ENCODE measurements around the gene TBC1D22B.

The TBC1D22B gene

DNA sequence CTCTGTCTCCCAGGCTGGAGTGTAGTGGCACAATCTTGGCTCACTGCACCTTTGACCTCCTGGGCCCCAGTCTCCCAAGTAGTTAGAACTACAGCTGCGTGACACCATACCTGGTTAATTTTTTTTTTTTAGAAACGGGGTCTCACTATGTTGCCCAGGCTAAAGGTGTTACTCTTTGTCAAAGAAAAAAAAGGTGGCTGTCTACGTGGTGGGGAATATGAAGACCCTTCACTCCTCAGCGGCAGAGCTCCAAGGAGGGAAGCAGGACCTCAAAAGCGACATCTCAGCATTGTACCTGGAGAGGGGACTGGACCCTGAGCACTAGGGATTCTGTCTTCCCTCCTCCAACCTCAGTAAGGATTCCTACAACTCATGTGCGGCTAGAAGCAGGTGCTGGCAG is 16.4 kb upstream of the TBC1D22B start:
- Histone ChIP-seq H3K27ac (ENCODE audit: extremely low read depth, low read depth, low read length) (no peak overlapping the region), H3K4me1 (ENCODE audit: control insufficient read depth, insufficient read depth, low read length) (peaks cover 6% of the 10 kb centered on the region), H3K4me3 (ENCODE audit: low read depth, low read length) (no peak overlapping the region), H3K9me3 (ENCODE audit: control insufficient read depth, insufficient read depth, low read depth, low read length) (no peaks in the 10 kb centered on the region), H3K36me3 (ENCODE audit: control insufficient read depth in 2 of 2, insufficient read depth in 1 of 2, low read length in 2 of 2) (no peaks in the 10 kb centered on the region)
- POLR2A ChIA-PET, result interaction anchor here (0.7 to 2.7 kb wide), 2 partner anchors 16 to 183 kb away, joined by 4 to 20 read pairs; partner anchors contain the start of genes TBC1D22B and TMEM217
- CTCF ChIA-PET, result interaction anchor here (0.6 to 3.6 kb wide), 4 partner anchors 17 to 228 kb away, joined by 3 to 11 read pairs (median 3); no protein-coding TSS in a partner anchor
- TF ChIP-seq HOXC10 (CRISPR knock-in tag; IDR thresholded peaks at IDR 0.05), result no peak
- peak; percentile 86 for TF ChIP-seq ZNF121 (tag by site-specific recombination; IDR thresholded peaks at IDR 0.05)

DNA sequence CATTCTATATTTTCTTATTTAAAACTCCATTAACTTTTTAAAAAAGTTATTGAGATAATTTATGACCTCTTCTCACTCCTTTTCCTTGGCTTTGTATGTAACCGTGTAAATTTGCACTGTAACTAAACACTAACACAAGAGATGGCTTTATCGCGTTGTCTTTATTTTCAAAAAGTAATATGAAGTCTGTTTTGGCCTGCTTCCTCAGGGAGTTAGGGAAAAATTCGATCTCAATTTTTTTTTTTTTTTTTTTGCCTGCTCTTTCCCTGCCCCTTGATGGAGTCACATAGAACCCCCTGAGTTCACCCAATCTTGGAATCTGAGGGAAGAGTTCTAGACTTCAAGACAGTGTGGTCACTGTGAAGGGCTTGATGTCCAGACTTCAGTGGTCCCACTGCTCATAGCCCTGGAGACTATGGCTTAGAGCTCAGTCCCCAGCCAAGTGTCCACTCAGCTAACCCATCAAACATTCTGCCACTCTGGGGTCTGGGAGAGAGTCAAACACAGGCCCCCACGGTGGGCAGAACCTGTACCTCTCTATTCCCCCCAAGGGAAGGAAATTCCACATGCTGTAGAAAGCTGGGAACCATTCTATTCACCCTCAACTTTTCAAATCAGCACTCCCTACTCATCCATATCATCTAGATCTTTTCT is 15.7 kb upstream of the TBC1D22B start:
- Histone ChIP-seq H3K4me3 (ENCODE audit: low read depth, low read length) (no peak overlapping the region), H3K27ac (ENCODE audit: extremely low read depth, low read depth, low read length) (no peak overlapping the region), H3K4me1 (ENCODE audit: control insufficient read depth, insufficient read depth, low read length) (peaks cover 6% of the 10 kb centered on the region), H3K36me3 (ENCODE audit: control insufficient read depth in 2 of 2, insufficient read depth in 1 of 2, low read length in 2 of 2) (no peaks in the 10 kb centered on the region), H3K9me3 (ENCODE audit: control insufficient read depth, insufficient read depth, low read depth, low read length) (no peaks in the 10 kb centered on the region)
- TF ChIP-seq ZNF521 (tag by site-specific recombination; IDR thresholded peaks at IDR 0.05), result no peak
- TF ChIP-seq ZNF510 (tag by site-specific recombination; IDR thresholded peaks at IDR 0.05; ENCODE audit: insufficient replicate concordance), result no peak
- TF ChIP-seq, protein P1, sequence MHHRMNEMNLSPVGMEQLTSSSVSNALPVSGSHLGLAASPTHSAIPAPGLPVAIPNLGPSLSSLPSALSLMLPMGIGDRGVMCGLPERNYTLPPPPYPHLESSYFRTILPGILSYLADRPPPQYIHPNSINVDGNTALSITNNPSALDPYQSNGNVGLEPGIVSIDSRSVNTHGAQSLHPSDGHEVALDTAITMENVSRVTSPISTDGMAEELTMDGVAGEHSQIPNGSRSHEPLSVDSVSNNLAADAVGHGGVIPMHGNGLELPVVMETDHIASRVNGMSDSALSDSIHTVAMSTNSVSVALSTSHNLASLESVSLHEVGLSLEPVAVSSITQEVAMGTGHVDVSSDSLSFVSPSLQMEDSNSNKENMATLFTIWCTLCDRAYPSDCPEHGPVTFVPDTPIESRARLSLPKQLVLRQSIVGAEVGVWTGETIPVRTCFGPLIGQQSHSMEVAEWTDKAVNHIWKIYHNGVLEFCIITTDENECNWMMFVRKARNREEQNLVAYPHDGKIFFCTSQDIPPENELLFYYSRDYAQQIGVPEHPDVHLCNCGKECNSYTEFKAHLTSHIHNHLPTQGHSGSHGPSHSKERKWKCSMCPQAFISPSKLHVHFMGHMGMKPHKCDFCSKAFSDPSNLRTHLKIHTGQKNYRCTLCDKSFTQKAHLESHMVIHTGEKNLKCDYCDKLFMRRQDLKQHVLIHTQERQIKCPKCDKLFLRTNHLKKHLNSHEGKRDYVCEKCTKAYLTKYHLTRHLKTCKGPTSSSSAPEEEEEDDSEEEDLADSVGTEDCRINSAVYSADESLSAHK (tag by site-specific recombination; IDR thresholded peaks at IDR 0.05), result no peak
- ChIA-PET POLR2A (interaction anchor here (0.5 to 2.7 kb wide), 5 partner anchors 11 to 183 kb away, joined by 3 to 20 read pairs (median 4); partner anchors contain the start of genes TBC1D22B and TMEM217), CTCF (interaction anchor here (0.6 to 3.6 kb wide), 8 partner anchors 16 to 229 kb away, joined by 3 to 11 read pairs (median 3); partner anchors contain the start of genes TBC1D22B and TMEM217)

DNA sequence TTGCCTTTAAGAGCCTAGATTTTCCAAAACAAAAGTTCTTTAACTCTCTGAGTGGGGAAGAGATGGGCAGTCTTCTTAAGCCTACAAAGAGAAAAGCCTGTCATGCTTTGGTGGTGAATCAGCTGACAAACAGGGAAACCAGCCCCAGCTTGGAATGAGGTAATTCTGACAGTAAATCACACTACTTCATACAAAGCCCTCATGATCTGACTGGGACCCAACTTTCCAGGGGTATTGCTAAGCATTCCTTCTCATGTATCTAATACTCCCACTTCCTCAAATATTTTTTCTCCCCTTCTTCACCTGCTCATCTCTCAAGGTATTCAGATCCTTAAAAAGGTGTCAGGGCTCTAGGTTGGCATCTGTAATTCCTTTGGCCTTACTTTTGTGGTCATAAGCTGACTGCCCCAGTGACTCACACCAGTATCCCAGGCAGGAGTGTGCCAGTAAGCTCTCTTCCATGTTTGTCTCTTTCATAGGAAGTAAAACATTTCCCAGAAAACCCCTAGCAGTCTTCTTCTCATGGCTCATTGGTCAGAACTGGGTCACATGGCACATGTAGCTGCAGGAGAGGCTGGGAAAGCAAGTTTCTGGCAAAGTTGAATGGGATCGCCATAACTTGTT is 15.0 kb upstream of the TBC1D22B start:
- no peaks in the 10 kb centered on the region for H3K9me3 ChIP-seq (ENCODE audit: control insufficient read depth, insufficient read depth, low read depth, low read length)
- POLR2A ChIA-PET, result interaction anchor here (1.0 to 2.7 kb wide), 4 partner anchors 10 to 71 kb away, joined by 3 to 20 read pairs (median 6); partner anchors contain the start of genes TBC1D22B and TMEM217
- no peaks in the 10 kb centered on the region for H3K36me3 ChIP-seq (ENCODE audit: control insufficient read depth in 2 of 2, insufficient read depth in 1 of 2, low read length in 2 of 2)
- H3K27ac ChIP-seq (ENCODE audit: extremely low read depth, low read depth, low read length), result 0 out of 2 replicates have a peak overlapping the region, but pooled peaks have one; percentile 12
- H3K4me3 ChIP-seq (ENCODE audit: low read depth, low read length), result peak overlapping the region; percentile 3
- peaks cover 6% of the 10 kb centered on the region for H3K4me1 ChIP-seq (ENCODE audit: control insufficient read depth, insufficient read depth, low read length)
- CTCF ChIA-PET, result interaction anchor here (0.6 to 3.6 kb wide), 8 partner anchors 15 to 220 kb away, joined by 3 to 11 read pairs (median 4); partner anchors contain the start of genes TBC1D22B and TMEM217
- peak; percentile 55 for TF ChIP-seq ZFP37 (tag by site-specific recombination; IDR thresholded peaks at IDR 0.05)
- peak; percentile 79 for TF ChIP-seq ZNF10 (tag by site-specific recombination; IDR thresholded peaks at IDR 0.05)
- peak; percentile 96 for TF ChIP-seq ZNF366 (tag by site-specific recombination; conservative IDR thresholded peaks at IDR 0.05)
- TF ChIP-seq MYNN (tag by site-specific recombination; IDR thresholded peaks at IDR 0.05; ENCODE audit: borderline replicate concordance), result peak; percentile 84
- TF ChIP-seq, protein P1 (tag by site-specific recombination; IDR thresholded peaks at IDR 0.05), result no peak
- no peak for TF ChIP-seq ZIC2 (tag by site-specific recombination; IDR thresholded peaks at IDR 0.05)
- no peak for TF ChIP-seq ZNF175 (tag by site-specific recombination; IDR thresholded peaks at IDR 0.05)
- TF ChIP-seq ZNF146 (tag by site-specific recombination; IDR thresholded peaks at IDR 0.05), result peak; percentile 49; the same call in 1 of the 2 replicates
- 0 out of 2 replicates have a peak, but pooled peaks have one; percentile 21 for TF ChIP-seq ZNF184 (tag by site-specific recombination; IDR thresholded peaks at IDR 0.05)
- TF ChIP-seq ZSCAN16 (tag by site-specific recombination; IDR thresholded peaks at IDR 0.05), result no peak
- peak; percentile 94 for TF ChIP-seq ZEB2 (tag by site-specific recombination; IDR thresholded peaks at IDR 0.05)
- peak; percentile 81 for TF ChIP-seq SP7 (tag by site-specific recombination; IDR thresholded peaks at IDR 0.05)
- TF ChIP-seq, protein P2, sequence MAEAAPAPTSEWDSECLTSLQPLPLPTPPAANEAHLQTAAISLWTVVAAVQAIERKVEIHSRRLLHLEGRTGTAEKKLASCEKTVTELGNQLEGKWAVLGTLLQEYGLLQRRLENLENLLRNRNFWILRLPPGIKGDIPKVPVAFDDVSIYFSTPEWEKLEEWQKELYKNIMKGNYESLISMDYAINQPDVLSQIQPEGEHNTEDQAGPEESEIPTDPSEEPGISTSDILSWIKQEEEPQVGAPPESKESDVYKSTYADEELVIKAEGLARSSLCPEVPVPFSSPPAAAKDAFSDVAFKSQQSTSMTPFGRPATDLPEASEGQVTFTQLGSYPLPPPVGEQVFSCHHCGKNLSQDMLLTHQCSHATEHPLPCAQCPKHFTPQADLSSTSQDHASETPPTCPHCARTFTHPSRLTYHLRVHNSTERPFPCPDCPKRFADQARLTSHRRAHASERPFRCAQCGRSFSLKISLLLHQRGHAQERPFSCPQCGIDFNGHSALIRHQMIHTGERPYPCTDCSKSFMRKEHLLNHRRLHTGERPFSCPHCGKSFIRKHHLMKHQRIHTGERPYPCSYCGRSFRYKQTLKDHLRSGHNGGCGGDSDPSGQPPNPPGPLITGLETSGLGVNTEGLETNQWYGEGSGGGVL (tag by site-specific recombination; IDR thresholded peaks at IDR 0.05), result 0 out of 2 replicates have a peak, but pooled peaks have one; percentile 28
- TF ChIP-seq ZNF600 (tag by site-specific recombination; IDR thresholded peaks at IDR 0.05), result peak; percentile 64
- TF ChIP-seq ZNF664 (tag by site-specific recombination; IDR thresholded peaks at IDR 0.05), result no peak
- peak; percentile 66; the same call in 1 of the 2 replicates for TF ChIP-seq ZFP69B (tag by site-specific recombination; IDR thresholded peaks at IDR 0.05)
- TF ChIP-seq PRDM1 (tag by site-specific recombination; IDR thresholded peaks at IDR 0.05), result peak; percentile 79
- peak; percentile 93 for TF ChIP-seq ZNF629 (tag by site-specific recombination; IDR thresholded peaks at IDR 0.05)
- no peak for TF ChIP-seq FEZF1 (tag by site-specific recombination; IDR thresholded peaks at IDR 0.05)

All from HEK293 (cell line).